HCT116 (cell line): ENCODE data around the gene DTX3L. TPM values are rescaled to one million over a fixed set of nuclear protein-coding genes. Genes with fewer than 3 reads are reported as not detected.

Experiments used
- ATAC-seq: fragments of 200-7000 bp; cut with Tn5 transposase; 2 replicates; pipeline ENCODE4 v1.9.1; 2020; ENCODE audit warnings: mild to moderate bottlenecking, moderate library complexity
- BruUV-seq: library from RNA; stranded (reverse); fragments of 400-500 nt; replicated peaks from 2 replicates; lab custom pipeline; 2021; lab: Mats Ljungman, UMichigan
- CTCF ChIA-PET: fragments of 300-600 bp; sonication (Branson Sonifier 250); formaldehyde crosslinking; loops from one replicate; lab custom pipeline; 2021; ENCODE audit warnings: antibody characterized with exemption; lab: Charles Lee
- POLR2A ChIA-PET: fragments of 300-600, 350-600 bp; sonication (Branson Sonifier 250); formaldehyde crosslinking; loops from one replicate; lab custom pipeline; 2021; ENCODE audit warnings: antibody characterized with exemption; lab: Charles Lee
- RAD21 ChIA-PET, 2 experiments: fragments of 300-600 bp; sonication (Branson Sonifier 250); formaldehyde crosslinking; loops; one replicate each; lab custom pipeline; 2023; ENCODE audit warnings: low total read pairs in 2 of 2; ENCODE audit not compliant: uncharacterized antibody in 2 of 2, unreplicated experiment in 2 of 2, low non-redundant PET in 1 of 2; lab: Charles Lee
- DNase-seq: peaks from one replicate; pipeline ENCODE4 v3.0.0-alpha.2; 2010; ENCODE audit warnings: low read depth, low spot score
- H2AFZ ChIP-seq: fragments of 200-600 bp; shearing (Covaris generic), sonication (generic); 2 replicates; pipeline ENCODE4 v1.6.1; 2017; ENCODE audit warnings: low read depth, mixed run types, mixed read lengths, antibody characterized with exemption, low read length; ENCODE audit not compliant: poor library complexity, severe bottlenecking
- H3K27ac ChIP-seq: 2 replicates; pipeline ENCODE4 v1.5.1; 2012; ENCODE audit warnings: low read depth, low read length
- H3K27me3 ChIP-seq: fragments of 200-600 bp; sonication (generic); 2 replicates; pipeline ENCODE4 v1.6.1; 2016; ENCODE audit warnings: mixed run types, low read length, mixed read lengths; ENCODE audit not compliant: insufficient read depth
- H3K36me3 ChIP-seq, 2 experiments: fragments of 200-500 bp in 1 of 2; fragments of 200-600 bp in 1 of 2; sonication (Bioruptor generic) in 1 of 2; sonication (generic) in 1 of 2; 2 replicates each; pipeline versions ENCODE4 v1.5.1 to v1.6.1; 2014 to 2016; ENCODE audit warnings: low read length in 2 of 2, inconsistent platforms in 1 of 2, mixed read lengths in 1 of 2, mixed run types in 1 of 2; ENCODE audit not compliant: insufficient read depth in 2 of 2, control insufficient read depth in 1 of 2
- H3K4me1 ChIP-seq, 2 experiments: fragments of 200-600 bp in 1 of 2; sonication (generic) in 1 of 2; 2 replicates each; pipeline versions ENCODE4 v1.5.1 to v1.6.1; 2012 to 2017; ENCODE audit warnings: low read length in 2 of 2, inconsistent platforms in 1 of 2, mild to moderate bottlenecking in 1 of 2, mixed read lengths in 1 of 2, mixed run types in 1 of 2, moderate library complexity in 1 of 2; ENCODE audit not compliant: insufficient read depth in 2 of 2, control insufficient read depth in 1 of 2
- H3K4me2 ChIP-seq: fragments of 200-600 bp; sonication (generic); 2 replicates; pipeline ENCODE4 v1.6.1; 2017; ENCODE audit warnings: mixed run types, low read length, mixed read lengths
- H3K4me3 ChIP-seq, 2 experiments: fragments of 200-600 bp in 1 of 2; sonication (generic) in 1 of 2; replicated peaks in 1 of 2; 2 replicates each; pipeline ENCODE4 v1.5.1; 2011 to 2016; ENCODE audit warnings: low read length in 2 of 2, control low read depth in 1 of 2, low read depth in 1 of 2, mild to moderate bottlenecking in 1 of 2, mixed read lengths in 1 of 2, mixed run types in 1 of 2
- H3K79me2 ChIP-seq: fragments of 200-600 bp; sonication (generic); 2 replicates; pipeline ENCODE4 v1.6.1; 2017; ENCODE audit warnings: mild to moderate bottlenecking, mixed run types, low read length, moderate library complexity, mixed read lengths; ENCODE audit not compliant: insufficient read depth
- H3K9ac ChIP-seq: fragments of 200-600 bp; sonication (generic); 2 replicates; pipeline ENCODE4 v1.6.1; 2016; ENCODE audit warnings: low read length, mixed read lengths
- H3K9me2 ChIP-seq: fragments of 200-600 bp; sonication (generic), shearing (Covaris generic); 2 replicates; pipeline ENCODE4 v1.6.1; 2017; ENCODE audit warnings: mixed run types, mild to moderate bottlenecking, moderate library complexity; ENCODE audit not compliant: insufficient read depth
- H3K9me3 ChIP-seq, 2 experiments: fragments of 200-500 bp in 1 of 2; fragments of 200-600 bp in 1 of 2; sonication (Bioruptor generic) in 1 of 2; sonication (generic) in 1 of 2; 2 replicates each; pipeline ENCODE4 v1.6.1; 2014 to 2017; ENCODE audit warnings: low read length in 2 of 2, mixed read lengths in 2 of 2, inconsistent platforms in 1 of 2, low read depth in 1 of 2, mild to moderate bottlenecking in 1 of 2, mixed run types in 1 of 2, moderate library complexity in 1 of 2; ENCODE audit not compliant: control insufficient read depth in 1 of 2, insufficient read depth in 1 of 2
- H4K20me1 ChIP-seq: fragments of 200-600 bp; sonication (generic), shearing (Covaris generic); 2 replicates; pipeline ENCODE4 v1.6.1; 2017; ENCODE audit warnings: mixed run types, mild to moderate bottlenecking, moderate library complexity; ENCODE audit not compliant: insufficient read depth
- CBX3 ChIP-seq: IDR thresholded peaks from 2 replicates; pipeline ENCODE4 v1.6.1; 2012; ENCODE audit warnings: low read depth
- CEBPB ChIP-seq: IDR thresholded peaks from 2 replicates; pipeline ENCODE4 v1.6.1; 2012; ENCODE audit warnings: low read depth
- ELF1 ChIP-seq: IDR thresholded peaks from 2 replicates; pipeline ENCODE4 v1.6.1; 2012; ENCODE audit warnings: low read depth, borderline replicate concordance
- FOSL1 ChIP-seq: IDR thresholded peaks from 2 replicates; pipeline ENCODE4 v1.6.1; 2012; ENCODE audit warnings: low read depth
- JUND ChIP-seq: IDR thresholded peaks from 2 replicates; pipeline ENCODE4 v1.6.1; 2012
- POLR2A ChIP-seq: IDR thresholded peaks from 2 replicates; pipeline ENCODE4 v1.7.0; 2011; ENCODE audit warnings: borderline replicate concordance; ENCODE audit not compliant: insufficient read depth, insufficient read length; ENCODE audit errors: extremely low read depth
- RAD21 ChIP-seq: IDR thresholded peaks from 2 replicates; pipeline ENCODE4 v1.6.1; 2012; ENCODE audit warnings: low read depth, mild to moderate bottlenecking
- SP1 ChIP-seq: IDR thresholded peaks from 2 replicates; pipeline ENCODE4 v1.6.1; 2012; ENCODE audit warnings: low read depth
- SRF ChIP-seq: IDR thresholded peaks from 2 replicates; pipeline ENCODE4 v1.6.1; 2012; ENCODE audit warnings: low read depth
- TCF7L2 ChIP-seq: IDR thresholded peaks from 2 replicates; pipeline ENCODE4 v1.7.0; 2011; ENCODE audit warnings: borderline replicate concordance, inconsistent platforms; ENCODE audit not compliant: insufficient read depth, insufficient read length; ENCODE audit errors: extremely low read depth
- YY1 ChIP-seq: IDR thresholded peaks from 2 replicates; pipeline ENCODE4 v1.6.1; 2011; ENCODE audit warnings: low read length, low read depth, moderate library complexity, mild to moderate bottlenecking; ENCODE audit not compliant: insufficient replicate concordance; ENCODE audit errors: extremely low read depth
- ZFX ChIP-seq: fragments of 450-650 bp; IDR thresholded peaks from 2 replicates; pipeline ENCODE4 v1.6.1; 2017
- ZNF274 ChIP-seq: fragments of 200-500 bp; sonication (Bioruptor generic); IDR thresholded peaks from 2 replicates; pipeline ENCODE4 v1.6.1; 2014; ENCODE audit warnings: mild to moderate bottlenecking, low read depth, low read length, inconsistent platforms
- intact Hi-C: fragments of 100-400 bp; cut with micrococcal nuclease; formaldehyde crosslinking; loops from 2 replicates; pipeline ENCODE4 v1.10.0; 2022
- total RNA-seq: library from RNA; stranded (reverse); gene quantifications from one replicate; pipeline ENCODE4 v1.2.1, GENCODE V29; 2021; ENCODE audit not compliant: unreplicated experiment
- TF ChIP-seq, protein P1 (sequence below): IDR thresholded peaks from 2 replicates; pipeline ENCODE4 v1.6.1; 2011; ENCODE audit warnings: mild to moderate bottlenecking, low read length, moderate library complexity; ENCODE audit not compliant: insufficient replicate concordance; ENCODE audit errors: extremely low read depth
- TF ChIP-seq, protein P2 (sequence below): IDR thresholded peaks from 2 replicates; pipeline ENCODE4 v1.6.1; 2012
- TF ChIP-seq, protein P3 (sequence below): IDR thresholded peaks from 2 replicates; pipeline ENCODE4 v1.6.1; 2012

DTX3L gene
- total RNA-seq, 1 experiment from 2014 or later, result 13.1 TPM

DNA sequence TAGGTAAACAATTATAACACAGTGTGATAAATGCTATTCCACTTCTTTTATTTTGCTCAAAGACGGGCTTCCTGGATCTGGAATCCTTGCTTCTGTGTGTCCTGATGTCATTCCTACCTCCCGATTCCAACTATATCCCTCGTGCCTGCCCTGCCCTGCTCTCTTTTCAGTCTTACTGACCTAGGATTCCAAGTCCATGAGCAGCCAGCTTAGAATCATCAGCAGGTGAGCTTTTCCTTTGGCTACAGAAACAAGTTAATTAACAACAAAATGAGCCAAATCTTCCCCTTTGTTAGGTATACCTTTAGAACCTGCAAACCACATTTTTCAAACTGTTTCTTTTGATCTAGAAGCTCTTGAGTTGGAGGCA, 27.5 kb upstream of the DTX3L start:
- Histone ChIP-seq H3K9me2 (no peaks in the 10 kb centered on the region), H3K4me3 (no peak overlapping the region), H3K79me2 (no peaks in the 10 kb centered on the region), H3K27ac (no peak overlapping the region), H3K36me3 (no peaks in the 10 kb centered on the region), H3K9ac (no peak overlapping the region), H4K20me1 (no peaks in the 10 kb centered on the region), H3K9me3 (no peaks in the 10 kb centered on the region), H3K4me2 (no peak overlapping the region), H3K27me3 (no peaks in the 10 kb centered on the region), H3K4me1 (peaks cover 12 to 15% of the 10 kb centered on the region in 2 experiments), H2AFZ (no peak overlapping the region)
- intact Hi-C loops, result no loop called here
- ChIA-PET CTCF (no interaction called here), RAD21 (no interaction called here), POLR2A (no interaction called here)
- DNase-seq (no peak), ATAC-seq (no peak)
- TF ChIP-seq ELF1 (no peak), CEBPB (no peak), ZNF274 (no peak)
- TF ChIP-seq, protein P1, sequence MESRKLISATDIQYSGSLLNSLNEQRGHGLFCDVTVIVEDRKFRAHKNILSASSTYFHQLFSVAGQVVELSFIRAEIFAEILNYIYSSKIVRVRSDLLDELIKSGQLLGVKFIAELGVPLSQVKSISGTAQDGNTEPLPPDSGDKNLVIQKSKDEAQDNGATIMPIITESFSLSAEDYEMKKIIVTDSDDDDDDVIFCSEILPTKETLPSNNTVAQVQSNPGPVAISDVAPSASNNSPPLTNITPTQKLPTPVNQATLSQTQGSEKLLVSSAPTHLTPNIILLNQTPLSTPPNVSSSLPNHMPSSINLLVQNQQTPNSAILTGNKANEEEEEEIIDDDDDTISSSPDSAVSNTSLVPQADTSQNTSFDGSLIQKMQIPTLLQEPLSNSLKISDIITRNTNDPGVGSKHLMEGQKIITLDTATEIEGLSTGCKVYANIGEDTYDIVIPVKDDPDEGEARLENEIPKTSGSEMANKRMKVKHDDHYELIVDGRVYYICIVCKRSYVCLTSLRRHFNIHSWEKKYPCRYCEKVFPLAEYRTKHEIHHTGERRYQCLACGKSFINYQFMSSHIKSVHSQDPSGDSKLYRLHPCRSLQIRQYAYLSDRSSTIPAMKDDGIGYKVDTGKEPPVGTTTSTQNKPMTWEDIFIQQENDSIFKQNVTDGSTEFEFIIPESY, result no peak
- no TSS peak for BruUV-seq

DNA sequence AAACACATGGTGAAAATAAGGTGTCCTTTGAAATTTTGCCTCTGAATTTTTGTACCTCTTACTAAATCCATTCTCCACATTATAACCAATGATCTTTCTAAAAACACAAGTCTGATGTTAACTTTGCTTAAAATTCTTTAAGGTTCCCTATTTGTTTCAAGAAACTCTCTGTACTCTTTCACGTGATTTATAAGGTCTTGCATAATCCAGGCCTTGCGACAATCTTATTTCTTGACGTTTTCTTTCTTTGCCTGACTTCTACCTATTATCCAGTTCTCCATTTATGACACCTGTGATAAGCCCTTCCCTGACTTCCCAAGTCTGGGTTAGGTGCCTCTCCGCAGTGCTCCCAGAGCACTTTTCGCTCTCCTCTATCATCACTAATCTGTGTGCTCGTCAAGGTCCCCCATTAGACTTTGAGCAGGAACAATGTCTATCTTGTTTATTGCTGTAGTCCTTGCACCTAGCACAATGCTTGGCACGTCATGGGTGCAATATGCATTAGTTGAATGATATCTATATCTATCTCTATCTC, 25.1 kb upstream of the DTX3L start:
- Histone ChIP-seq H3K27ac (no peak overlapping the region), H4K20me1 (no peaks in the 10 kb centered on the region), H3K4me1 (peaks cover 5% of the 10 kb centered on the region in 2 experiments), H3K9me3 (no peaks in the 10 kb centered on the region), H3K79me2 (no peaks in the 10 kb centered on the region), H3K4me2 (no peak overlapping the region), H3K27me3 (no peaks in the 10 kb centered on the region), H3K9me2 (no peaks in the 10 kb centered on the region)
- POLR2A ChIA-PET, result no interaction called here
- ATAC-seq, result no peak
- DNase-seq, result no peak
- BruUV-seq, result no TSS peak
- RAD21 ChIA-PET, result no interaction called here
- intact Hi-C loops, result no loop called here
- TF ChIP-seq, protein P2, sequence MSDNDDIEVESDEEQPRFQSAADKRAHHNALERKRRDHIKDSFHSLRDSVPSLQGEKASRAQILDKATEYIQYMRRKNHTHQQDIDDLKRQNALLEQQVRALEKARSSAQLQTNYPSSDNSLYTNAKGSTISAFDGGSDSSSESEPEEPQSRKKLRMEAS, result no peak
- TF ChIP-seq JUND, result no peak
- no peak for TF ChIP-seq CBX3
- TF ChIP-seq TCF7L2, result no peak
- TF ChIP-seq SRF, result no peak
- TF ChIP-seq, protein P1, result no peak
- no peak for TF ChIP-seq FOSL1
- TF ChIP-seq CEBPB, result no peak
- no peak for TF ChIP-seq POLR2A
- TF ChIP-seq SP1, result no peak
- no peak for TF ChIP-seq YY1
- no peak for TF ChIP-seq ZFX
- TF ChIP-seq RAD21, result no peak
- TF ChIP-seq, protein P3, sequence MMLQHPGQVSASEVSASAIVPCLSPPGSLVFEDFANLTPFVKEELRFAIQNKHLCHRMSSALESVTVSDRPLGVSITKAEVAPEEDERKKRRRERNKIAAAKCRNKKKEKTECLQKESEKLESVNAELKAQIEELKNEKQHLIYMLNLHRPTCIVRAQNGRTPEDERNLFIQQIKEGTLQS, result no peak
- TF ChIP-seq ZNF274, result no peak
- TF ChIP-seq, all 23 proteins: peak for 0
- H3K4me3 ChIP-seq, result no peak overlapping the region
- CTCF ChIA-PET, result no interaction called here
- no peaks in the 10 kb centered on the region for H3K36me3 ChIP-seq
- H3K9ac ChIP-seq, result no peak overlapping the region
- no peak overlapping the region for H2AFZ ChIP-seq
